Chondrocyte (in vitro differentiated cells): ENCODE measurements around the gene MMP27. TPM values are rescaled to one million over a fixed set of nuclear protein-coding genes. Genes with fewer than 3 reads are reported as not detected.

Source experiments
- DNase-seq: peaks from one replicate; pipeline ENCODE4 v3.0.0; 2021; ENCODE audit warnings: mixed read lengths, low spot score
- H3K27ac Mint-ChIP-seq: one replicate; pipeline ENCODE4 v1.8.0; 2021; ENCODE audit warnings: mild to moderate bottlenecking, moderate library complexity, mixed read lengths; ENCODE audit not compliant: unreplicated experiment
- H3K27me3 Mint-ChIP-seq: 2 replicates; pipeline ENCODE4 v1.8.0; 2021; ENCODE audit warnings: low read depth, mixed read lengths
- H3K36me3 Mint-ChIP-seq: 2 replicates; pipeline ENCODE4 v1.8.0; 2021; ENCODE audit warnings: low read depth, mixed read lengths
- H3K4me1 Mint-ChIP-seq: 2 replicates; pipeline ENCODE4 v1.8.0; 2021; ENCODE audit warnings: low read depth, mild to moderate bottlenecking, mixed read lengths
- H3K4me3 Mint-ChIP-seq: one replicate; pipeline ENCODE4 v1.8.0; 2021; ENCODE audit warnings: mild to moderate bottlenecking, moderate library complexity, mixed read lengths; ENCODE audit not compliant: unreplicated experiment
- H3K9me3 Mint-ChIP-seq: 2 replicates; pipeline ENCODE4 v1.8.0; 2021; ENCODE audit warnings: low read depth, mixed read lengths
- CTCF ChIP-seq: fragments of 200-600 bp; sonication (generic); IDR thresholded peaks from 2 replicates; pipeline ENCODE4 v1.5.0; 2021; ENCODE audit warnings: antibody characterized with exemption, mild to moderate bottlenecking, moderate library complexity
- total RNA-seq: library from RNA; stranded (reverse); gene quantifications from 3 replicates; pipeline ENCODE4 v1.2.1, GENCODE V29; 2021

The MMP27 gene
- total RNA-seq, 1 donor from 2014 or later, result not detected

GRCh38 chr11:102653744-102654291 lies 51.8 kb downstream of the MMP27 start:
- Mint-ChIP-seq H3K4me1 (no peaks in the 10 kb centered on the region), H3K27ac (no peak overlapping the region), H3K4me3 (no peak overlapping the region), H3K9me3 (peaks cover 11% of the 10 kb centered on the region), H3K27me3 (peaks cover 5% of the 10 kb centered on the region), H3K36me3 (no peaks in the 10 kb centered on the region)
- no peak for DNase-seq
- TF ChIP-seq CTCF, result no peak

GRCh38 chr11:102647430-102647829 lies 58.1 kb downstream of the MMP27 start:
- Mint-ChIP-seq H3K4me3 (no peak overlapping the region), H3K27me3 (no peaks in the 10 kb centered on the region), H3K4me1 (peaks cover 6% of the 10 kb centered on the region), H3K27ac (no peak overlapping the region), H3K9me3 (no peaks in the 10 kb centered on the region), H3K36me3 (no peaks in the 10 kb centered on the region)
- no peak for TF ChIP-seq CTCF
- no peak for DNase-seq

GRCh38 chr11:102643941-102644340 lies 61.6 kb downstream of the MMP27 start:
- H3K36me3 Mint-ChIP-seq, result no peaks in the 10 kb centered on the region
- no peaks in the 10 kb centered on the region for H3K9me3 Mint-ChIP-seq
- H3K4me3 Mint-ChIP-seq, result no peak overlapping the region
- H3K4me1 Mint-ChIP-seq, result peaks cover 6% of the 10 kb centered on the region
- TF ChIP-seq CTCF, result no peak
- no peaks in the 10 kb centered on the region for H3K27me3 Mint-ChIP-seq
- DNase-seq, result no peak
- no peak overlapping the region for H3K27ac Mint-ChIP-seq

Other genes with a start within 250 kb of the MMP27 start
- 0.50 to 0.51 TPM in 2 of 3 replicates, not detected in the other for gene MMP7, start 175.0 kb downstream of the MMP27 start, total RNA-seq
- gene MMP20, start 80.4 kb downstream of the MMP27 start, total RNA-seq, result not detected in 3 replicates
- gene MMP8, start 19.2 kb upstream of the MMP27 start, total RNA-seq, result not detected in 3 replicates
- 0.15 to 0.26 TPM in 2 of 3 replicates, not detected in the other for gene MMP10, start 74.9 kb upstream of the MMP27 start, total RNA-seq
- gene MMP1, start 92.4 kb upstream of the MMP27 start, total RNA-seq, result 0.60 to 4.1 TPM (median 3.9 TPM) in 3 replicates
- gene MMP3, start 137.8 kb upstream of the MMP27 start, total RNA-seq, result not detected in 3 replicates
- 0.17 to 0.18 TPM in 2 of 3 replicates, not detected in the other for gene MMP12, start 169.2 kb upstream of the MMP27 start, total RNA-seq
- 0.60 to 7.2 TPM (median 6.5 TPM) in 3 replicates for gene MMP13, start 250.0 kb upstream of the MMP27 start, total RNA-seq